Effector memory CD8-positive, alpha-beta T cell (primary cell): Measurements from ENCODE around the gene RAB39B.
"Not testable (repeated sequence)": the region's sequence is repeated elsewhere in the genome, so short reads cannot be mapped to it uniquely, and the experiment has no call there.

Experiments used
- ATAC-seq: fragments of 150-1000 bp; cut with Tn5 transposase; replicated peaks from 2 replicates; pipeline ENCODE4 v1.10.0; 2021; ENCODE audit warnings: mild to moderate bottlenecking, moderate library complexity
- DNase-seq, 3 experiments: peaks; one replicate each; pipeline ENCODE4 v3.0.0; 2021
- H3K27ac Mint-ChIP-seq, 2 donors: one replicate each; pipeline ENCODE4 v1.8.0; 2022; ENCODE audit warnings: mild to moderate bottlenecking in 2 of 2, mixed read lengths in 2 of 2, moderate library complexity in 2 of 2
- H3K27me3 Mint-ChIP-seq, 2 donors: one replicate each; pipeline ENCODE4 v1.8.0; 2022; ENCODE audit warnings: mixed read lengths in 2 of 2
- H3K36me3 Mint-ChIP-seq: one replicate; pipeline ENCODE4 v1.8.0; 2022; ENCODE audit warnings: mild to moderate bottlenecking, moderate library complexity, mixed read lengths; ENCODE audit not compliant: insufficient read depth
- H3K4me1 Mint-ChIP-seq, 2 donors: one replicate each; pipeline ENCODE4 v1.8.0; 2022; ENCODE audit warnings: low read depth in 2 of 2, mixed read lengths in 2 of 2
- H3K4me3 Mint-ChIP-seq, 2 donors: one replicate each; pipeline ENCODE4 v1.8.0; 2022; ENCODE audit warnings: mild to moderate bottlenecking in 2 of 2, mixed read lengths in 2 of 2, moderate library complexity in 2 of 2
- H3K9me3 Mint-ChIP-seq, 2 donors: one replicate each; pipeline ENCODE4 v1.8.0; 2022; ENCODE audit warnings: mixed read lengths in 2 of 2

RAB39B gene

GRCh38 chrX:155235891-155236290, 28.4 kb downstream of the RAB39B start:
- DNase-seq: no peak
- H3K4me1 Mint-ChIP-seq: peaks cover 3 to 24% of the 10 kb centered on the region in 2 donors
- H3K9me3 Mint-ChIP-seq: no peaks in the 10 kb centered on the region
- H3K27me3 Mint-ChIP-seq: no peaks in the 10 kb centered on the region
- no peak overlapping the region for H3K4me3 Mint-ChIP-seq
- no peak for ATAC-seq
- no peak overlapping the region for H3K27ac Mint-ChIP-seq
- H3K36me3 Mint-ChIP-seq: peaks cover 31% of the 10 kb centered on the region

GRCh38 chrX:155231163-155231562, 33.1 kb downstream of the RAB39B start:
- no peak for DNase-seq
- no peaks in the 10 kb centered on the region for H3K27me3 Mint-ChIP-seq
- no peaks in the 10 kb centered on the region for H3K9me3 Mint-ChIP-seq
- peaks cover 45% of the 10 kb centered on the region for H3K36me3 Mint-ChIP-seq
- H3K4me1 Mint-ChIP-seq: peaks cover 4 to 23% of the 10 kb centered on the region in 2 donors
- peak overlapping the region; percentile 27 to 32 for H3K27ac Mint-ChIP-seq
- no peak for ATAC-seq
- H3K4me3 Mint-ChIP-seq: no peak overlapping the region

DNA sequence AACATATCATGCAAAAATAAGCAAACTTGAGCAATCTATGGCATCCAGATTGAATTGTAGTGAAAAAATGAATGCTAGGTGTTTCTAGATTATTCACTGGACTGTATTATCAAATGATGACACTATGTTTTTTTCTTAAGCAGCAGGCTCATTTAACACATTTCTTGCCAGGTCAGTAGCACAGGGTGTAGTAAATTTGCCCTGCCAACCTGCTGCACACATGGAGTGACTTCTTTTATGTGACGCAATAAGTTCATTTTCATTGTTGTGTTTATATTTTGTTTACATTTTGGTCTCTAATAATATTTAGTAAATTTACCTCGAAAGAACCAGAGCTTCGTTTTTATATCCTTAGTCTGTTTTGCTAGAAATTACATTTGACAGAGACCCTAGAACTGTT, 38.5 kb downstream of the RAB39B start:
- Mint-ChIP-seq H3K36me3 (peaks cover 45% of the 10 kb centered on the region), H3K9me3 (no peaks in the 10 kb centered on the region), H3K27me3 (no peaks in the 10 kb centered on the region), H3K4me3 (no peak overlapping the region), H3K27ac (no peak overlapping the region), H3K4me1 (peaks cover 2 to 9% of the 10 kb centered on the region in 2 donors)
- ATAC-seq (no peak), DNase-seq (no peak)

DNA sequence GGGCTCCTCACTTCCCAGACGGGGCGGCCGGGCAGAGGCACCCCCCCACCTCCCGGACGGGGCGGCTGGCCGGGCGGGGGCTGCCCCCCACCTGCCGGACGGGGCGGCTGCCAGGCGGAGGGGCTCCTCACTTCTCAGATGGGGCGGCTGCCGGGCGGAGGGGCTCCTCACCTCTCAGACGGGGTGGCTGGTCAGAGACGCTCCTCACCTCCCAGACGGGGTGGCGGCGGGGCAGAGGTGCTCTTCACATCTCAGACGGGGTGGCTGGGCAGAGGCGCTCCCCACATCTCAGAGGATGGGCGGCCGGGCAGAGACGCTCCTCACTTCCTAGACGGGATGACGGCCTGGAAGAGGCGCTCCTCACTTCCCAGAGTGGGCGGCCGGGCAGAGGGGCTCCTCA, 40.5 kb downstream of the RAB39B start:
- DNase-seq, H3K4me3 Mint-ChIP-seq, H3K27me3 Mint-ChIP-seq, H3K9me3 Mint-ChIP-seq, ATAC-seq, H3K27ac Mint-ChIP-seq: not testable (repeated sequence)
- peaks cover 5 to 12% of the 10 kb centered on the region in 2 donors for H3K4me1 Mint-ChIP-seq
- H3K36me3 Mint-ChIP-seq: peaks cover 31% of the 10 kb centered on the region

DNA sequence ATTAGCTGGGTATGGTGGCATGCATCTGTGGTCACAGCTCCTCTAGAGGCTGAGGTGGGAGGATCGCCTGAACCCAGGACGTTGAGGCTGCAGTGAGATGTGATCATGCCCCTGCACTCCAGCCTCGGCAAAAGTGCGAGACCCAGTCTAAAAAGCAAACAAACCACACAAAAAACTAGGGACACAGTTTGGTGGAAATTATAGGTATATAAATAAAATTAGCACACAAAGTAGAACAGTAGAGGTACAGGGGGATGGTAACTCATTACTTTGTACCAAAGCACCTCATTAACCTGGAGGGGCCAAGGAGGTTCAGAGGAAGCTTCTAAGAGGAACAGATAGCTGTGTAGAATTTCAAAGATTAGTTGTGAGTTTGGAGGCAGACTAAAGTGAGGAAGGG, 42.9 kb downstream of the RAB39B start:
- ATAC-seq (no peak), DNase-seq (no peak)
- Mint-ChIP-seq H3K27ac (no peak overlapping the region), H3K36me3 (peaks cover 22% of the 10 kb centered on the region), H3K4me3 (no peak overlapping the region), H3K9me3 (no peaks in the 10 kb centered on the region), H3K4me1 (peaks cover 19 to 30% of the 10 kb centered on the region in 2 donors), H3K27me3 (no peaks in the 10 kb centered on the region)

DNA sequence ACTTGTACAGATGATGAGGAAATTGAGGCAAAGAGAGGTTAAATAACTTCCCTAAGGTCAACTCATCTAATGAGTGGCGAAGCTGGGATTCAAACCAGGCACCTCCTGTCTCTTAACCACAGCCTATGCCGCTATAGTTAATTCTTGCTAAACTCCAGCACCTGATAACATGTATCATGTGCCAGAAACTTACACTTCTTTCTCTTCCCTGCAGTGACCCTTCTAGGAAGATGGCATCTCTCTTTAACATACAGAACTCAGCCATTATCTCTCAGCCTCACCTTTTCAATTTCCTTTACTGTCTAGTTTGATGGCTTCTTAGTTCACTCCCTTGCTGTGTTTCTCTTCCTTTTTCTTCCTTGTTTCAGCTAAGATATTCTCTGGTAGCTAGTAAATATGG, 45.5 kb downstream of the RAB39B start:
- Mint-ChIP-seq H3K27me3 (no peaks in the 10 kb centered on the region), H3K4me3 (peak overlapping the region in 1 of 2 donors; percentile 31), H3K36me3 (peaks cover 17% of the 10 kb centered on the region), H3K9me3 (no peaks in the 10 kb centered on the region), H3K27ac (no peak overlapping the region), H3K4me1 (peaks cover 20 to 26% of the 10 kb centered on the region in 2 donors)
- ATAC-seq (no peak), DNase-seq (no peak)

DNA sequence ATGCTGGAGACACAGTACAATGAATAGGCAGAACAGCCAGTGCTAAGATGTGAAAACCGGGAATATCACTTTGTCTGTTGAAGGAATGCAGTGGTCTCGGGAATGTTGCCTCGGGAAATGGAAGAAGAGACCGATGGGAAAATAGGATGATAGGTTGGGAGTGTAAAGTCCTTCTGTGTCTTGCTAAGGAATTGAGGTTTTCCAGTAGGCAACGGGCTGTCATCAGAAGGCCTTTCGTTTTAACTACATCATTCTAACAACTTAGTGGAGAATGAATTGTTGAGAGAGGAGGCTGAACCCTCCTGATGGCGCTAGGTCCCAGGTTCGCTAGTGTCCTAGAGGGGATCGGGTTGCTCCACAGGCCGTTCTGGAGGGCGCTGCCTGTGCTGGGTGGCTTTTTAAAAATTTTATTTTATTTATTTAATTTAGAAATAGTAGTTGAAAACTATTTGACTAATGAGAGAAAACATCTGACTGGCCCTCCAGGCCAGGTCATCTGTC, 47.3 kb downstream of the RAB39B start:
- DNase-seq (no peak), ATAC-seq (no peak)
- Mint-ChIP-seq H3K36me3 (peaks cover 12% of the 10 kb centered on the region), H3K27ac (peak overlapping the region; percentile 95), H3K4me3 (peak overlapping the region; percentile 96 to 97), H3K27me3 (no peaks in the 10 kb centered on the region), H3K4me1 (peaks cover 20 to 26% of the 10 kb centered on the region in 2 donors), H3K9me3 (no peaks in the 10 kb centered on the region)

- peak; percentile 76 to 78 (median 76) for DNase-seq
- peaks cover 18 to 22% of the 10 kb centered on the region in 2 donors for H3K4me1 Mint-ChIP-seq
- H3K4me3 Mint-ChIP-seq: peak within 1 kb of the TSS; percentile 96 to 97
- H3K27ac Mint-ChIP-seq: peak within 1 kb of the TSS; percentile 95
- H3K36me3 Mint-ChIP-seq: peaks cover 9% of the 10 kb centered on the region
- ATAC-seq: peak; percentile 95
- no peaks in the 10 kb centered on the region for H3K9me3 Mint-ChIP-seq
- no peaks in the 10 kb centered on the region for H3K27me3 Mint-ChIP-seq
Observed at GRCh38 chrX:155216179-155216939, 47.9 kb downstream of the RAB39B start, which contains the start of gene VBP1. TSS of gene VBP1 (plus strand) at chrX:155216460. CDS start at chrX:155216483, 23 bp downstream.

DNA sequence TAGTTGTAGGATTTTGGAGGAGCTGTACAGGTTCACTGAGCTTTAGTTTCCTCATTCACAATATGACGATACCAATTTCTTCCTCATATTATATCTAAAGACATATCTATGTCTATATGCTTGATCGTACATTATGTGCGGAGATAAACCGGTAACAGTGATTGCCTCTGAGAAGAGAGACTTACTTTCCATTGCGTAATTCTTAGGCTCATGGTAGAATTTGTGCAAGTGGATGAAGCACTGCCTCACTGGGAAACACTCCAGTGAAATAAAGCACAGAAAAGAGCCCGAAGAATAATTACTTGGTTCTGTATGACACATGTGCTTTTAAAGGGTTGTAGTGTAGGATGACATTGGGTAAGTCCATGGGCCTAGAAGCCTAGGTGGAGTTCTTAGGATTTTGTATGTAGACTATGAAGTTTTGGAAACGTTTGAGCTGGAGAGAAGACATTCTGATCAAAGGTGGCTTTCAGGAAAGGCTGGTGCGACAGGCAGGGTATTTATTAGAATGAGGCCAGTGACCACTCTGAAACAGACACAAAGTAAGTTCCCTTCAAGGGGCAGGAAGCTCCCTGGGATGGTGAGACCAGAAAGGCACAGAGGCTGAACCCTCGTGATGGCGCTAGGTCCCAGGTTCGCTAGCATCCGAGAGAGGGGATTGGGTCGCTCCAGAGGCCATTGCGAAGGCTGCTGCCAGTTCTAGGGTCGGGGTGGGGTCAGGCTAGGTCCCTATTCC, 48.7 kb downstream of the RAB39B start:
- peak; percentile 35 for ATAC-seq
- H3K4me1 Mint-ChIP-seq: peaks cover 18 to 22% of the 10 kb centered on the region in 2 donors
- H3K4me3 Mint-ChIP-seq: peak overlapping the region; percentile 96 to 97
- DNase-seq: no peak
- H3K36me3 Mint-ChIP-seq: peaks cover 7% of the 10 kb centered on the region
- H3K9me3 Mint-ChIP-seq: no peaks in the 10 kb centered on the region
- peak overlapping the region; percentile 95 for H3K27ac Mint-ChIP-seq
- no peaks in the 10 kb centered on the region for H3K27me3 Mint-ChIP-seq

- H3K9me3 Mint-ChIP-seq: no peaks in the 10 kb centered on the region
- ATAC-seq: no peak
- DNase-seq: no peak
- H3K27ac Mint-ChIP-seq: no peak overlapping the region
- peaks cover 15 to 18% of the 10 kb centered on the region in 2 donors for H3K4me1 Mint-ChIP-seq
- no peak overlapping the region for H3K4me3 Mint-ChIP-seq
- H3K27me3 Mint-ChIP-seq: no peaks in the 10 kb centered on the region
- H3K36me3 Mint-ChIP-seq: peaks cover 7% of the 10 kb centered on the region
Observed at GRCh38 chrX:155213731-155214130, 50.6 kb downstream of the RAB39B start.

GRCh38 chrX:155211208-155211607, 53.1 kb downstream of the RAB39B start:
- no peaks in the 10 kb centered on the region for H3K27me3 Mint-ChIP-seq
- H3K27ac Mint-ChIP-seq: no peak overlapping the region
- H3K36me3 Mint-ChIP-seq: peaks cover 4% of the 10 kb centered on the region
- H3K9me3 Mint-ChIP-seq: no peaks in the 10 kb centered on the region
- DNase-seq: no peak
- no peak overlapping the region for H3K4me3 Mint-ChIP-seq
- ATAC-seq: no peak
- H3K4me1 Mint-ChIP-seq: peaks cover 0 to 2% of the 10 kb centered on the region in 2 donors
